Measurements from ENCODE around the gene RGS3.

Gene RGS3

DNA sequence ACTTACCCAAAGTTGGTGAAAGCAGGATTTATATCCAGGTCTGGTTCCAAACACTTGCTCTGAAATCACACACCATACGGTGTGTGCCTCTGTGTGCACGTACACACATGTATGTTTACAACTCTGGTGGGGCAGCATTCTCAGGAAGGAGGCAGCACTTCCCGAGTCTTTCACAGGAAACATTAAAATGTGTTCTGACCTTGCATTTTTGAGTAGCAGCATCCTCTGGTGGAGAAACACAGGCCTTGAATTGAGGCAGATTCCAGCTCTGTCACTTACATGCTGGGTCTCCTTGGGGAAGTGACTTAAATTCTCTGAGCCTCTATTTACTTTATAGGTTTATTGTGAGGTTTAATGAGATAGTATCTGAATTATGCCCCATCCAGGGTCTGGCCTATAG, 126.4 kb downstream of the RGS3 start:
- H3K4me3 ChIP-seq (ENCODE audit: low read depth, low read length) = no peak overlapping the region
- DNase-seq = no peak
- peaks cover 9% of the 10 kb centered on the region for H3K4me1 ChIP-seq
- H3K9me3 ChIP-seq = no peaks in the 10 kb centered on the region
- H3K27me3 ChIP-seq = no peaks in the 10 kb centered on the region
- TF ChIP-seq, protein P1, sequence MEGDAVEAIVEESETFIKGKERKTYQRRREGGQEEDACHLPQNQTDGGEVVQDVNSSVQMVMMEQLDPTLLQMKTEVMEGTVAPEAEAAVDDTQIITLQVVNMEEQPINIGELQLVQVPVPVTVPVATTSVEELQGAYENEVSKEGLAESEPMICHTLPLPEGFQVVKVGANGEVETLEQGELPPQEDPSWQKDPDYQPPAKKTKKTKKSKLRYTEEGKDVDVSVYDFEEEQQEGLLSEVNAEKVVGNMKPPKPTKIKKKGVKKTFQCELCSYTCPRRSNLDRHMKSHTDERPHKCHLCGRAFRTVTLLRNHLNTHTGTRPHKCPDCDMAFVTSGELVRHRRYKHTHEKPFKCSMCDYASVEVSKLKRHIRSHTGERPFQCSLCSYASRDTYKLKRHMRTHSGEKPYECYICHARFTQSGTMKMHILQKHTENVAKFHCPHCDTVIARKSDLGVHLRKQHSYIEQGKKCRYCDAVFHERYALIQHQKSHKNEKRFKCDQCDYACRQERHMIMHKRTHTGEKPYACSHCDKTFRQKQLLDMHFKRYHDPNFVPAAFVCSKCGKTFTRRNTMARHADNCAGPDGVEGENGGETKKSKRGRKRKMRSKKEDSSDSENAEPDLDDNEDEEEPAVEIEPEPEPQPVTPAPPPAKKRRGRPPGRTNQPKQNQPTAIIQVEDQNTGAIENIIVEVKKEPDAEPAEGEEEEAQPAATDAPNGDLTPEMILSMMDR (IDR thresholded peaks at IDR 0.05; ENCODE audit: low read depth, low read length) = peak; percentile 59
- H3K36me3 ChIP-seq = no peaks in the 10 kb centered on the region; the same call in 1 of the 2 replicates

DNA sequence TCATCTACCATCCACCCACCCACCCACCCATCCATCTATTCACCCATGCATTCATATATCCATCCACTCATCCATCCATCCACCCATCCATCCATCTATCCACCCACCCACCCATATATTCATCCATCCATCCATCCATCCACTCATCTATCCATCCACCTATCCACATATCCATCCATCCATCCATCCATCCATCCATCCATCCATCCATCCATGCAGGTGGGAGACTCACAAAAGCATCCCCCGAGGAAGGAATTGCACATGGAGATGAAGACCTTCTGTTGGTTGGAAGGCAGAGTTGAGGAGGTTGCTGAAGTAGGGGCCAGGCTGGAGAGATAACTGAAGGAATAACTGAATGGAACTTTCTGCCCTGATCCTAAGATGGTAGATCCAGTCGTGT, 126.9 kb downstream of the RGS3 start:
- TF ChIP-seq, protein P1 (IDR thresholded peaks at IDR 0.05; ENCODE audit: low read depth, low read length) = no peak
- H3K4me3 ChIP-seq (ENCODE audit: low read depth, low read length) = no peak overlapping the region

DNA sequence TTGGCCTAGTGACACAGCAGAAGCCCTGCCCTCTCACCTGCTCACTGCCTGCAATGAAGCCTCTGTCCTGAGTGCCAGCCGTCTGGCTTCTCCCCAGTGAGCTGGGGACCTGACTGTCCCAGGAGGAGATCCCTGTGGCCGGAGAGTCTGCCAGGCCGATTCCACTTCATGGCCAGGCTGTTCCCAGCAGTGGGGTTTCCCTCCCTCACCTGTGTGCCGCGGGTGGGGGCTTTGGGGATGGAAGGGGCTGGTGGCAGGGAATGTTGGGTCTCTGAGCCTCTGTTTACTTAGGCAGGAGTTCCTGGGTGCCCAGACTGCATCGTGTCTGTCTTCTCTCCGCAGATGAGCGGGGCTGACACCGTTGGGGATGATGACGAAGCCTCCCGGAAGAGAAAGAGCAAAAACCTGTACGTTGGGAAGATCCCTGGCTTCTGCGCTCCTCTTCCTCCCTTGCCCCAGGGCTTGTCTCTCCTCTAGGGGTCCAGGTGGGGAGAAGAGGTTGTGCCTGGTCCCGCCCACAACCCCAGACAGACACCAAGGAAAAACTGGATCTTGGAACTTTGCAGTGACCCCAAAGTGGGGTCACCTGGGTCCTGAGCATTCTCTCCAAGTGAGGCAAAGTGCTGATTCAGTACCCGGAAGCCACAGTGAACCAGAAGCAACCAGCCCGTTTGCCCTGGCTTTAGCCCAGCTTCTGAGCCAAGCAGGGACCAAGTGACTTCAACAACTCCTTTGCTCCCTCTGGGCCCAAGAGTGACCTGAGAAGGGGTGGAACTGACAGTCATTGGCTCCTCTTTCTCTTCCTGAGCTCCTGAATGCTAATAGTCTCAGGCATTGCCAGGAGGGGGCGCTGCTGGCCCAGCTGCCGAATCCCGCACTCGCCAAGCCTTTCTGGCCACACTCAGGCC, 127.7 kb downstream of the RGS3 start:
- TF ChIP-seq, protein P1 (IDR thresholded peaks at IDR 0.05; ENCODE audit: low read depth, low read length) = peak; percentile 95
- DNase-seq = peak; percentile 84
- Histone ChIP-seq H3K4me1 (peaks cover 9% of the 10 kb centered on the region), H3K4me3 (ENCODE audit: low read depth, low read length) (no peak overlapping the region), H3K36me3 (peaks cover 2% of the 10 kb centered on the region; the same call in 1 of the 2 replicates), H3K27me3 (no peaks in the 10 kb centered on the region), H3K9me3 (no peaks in the 10 kb centered on the region)

More for the DNA sequence above, 126.9 kb downstream of the RGS3 start:
- Histone ChIP-seq H3K9me3 (no peaks in the 10 kb centered on the region), H3K27me3 (no peaks in the 10 kb centered on the region), H3K4me1 (peaks cover 9% of the 10 kb centered on the region), H3K36me3 (no peaks in the 10 kb centered on the region)
- DNase-seq = no peak

DNA sequence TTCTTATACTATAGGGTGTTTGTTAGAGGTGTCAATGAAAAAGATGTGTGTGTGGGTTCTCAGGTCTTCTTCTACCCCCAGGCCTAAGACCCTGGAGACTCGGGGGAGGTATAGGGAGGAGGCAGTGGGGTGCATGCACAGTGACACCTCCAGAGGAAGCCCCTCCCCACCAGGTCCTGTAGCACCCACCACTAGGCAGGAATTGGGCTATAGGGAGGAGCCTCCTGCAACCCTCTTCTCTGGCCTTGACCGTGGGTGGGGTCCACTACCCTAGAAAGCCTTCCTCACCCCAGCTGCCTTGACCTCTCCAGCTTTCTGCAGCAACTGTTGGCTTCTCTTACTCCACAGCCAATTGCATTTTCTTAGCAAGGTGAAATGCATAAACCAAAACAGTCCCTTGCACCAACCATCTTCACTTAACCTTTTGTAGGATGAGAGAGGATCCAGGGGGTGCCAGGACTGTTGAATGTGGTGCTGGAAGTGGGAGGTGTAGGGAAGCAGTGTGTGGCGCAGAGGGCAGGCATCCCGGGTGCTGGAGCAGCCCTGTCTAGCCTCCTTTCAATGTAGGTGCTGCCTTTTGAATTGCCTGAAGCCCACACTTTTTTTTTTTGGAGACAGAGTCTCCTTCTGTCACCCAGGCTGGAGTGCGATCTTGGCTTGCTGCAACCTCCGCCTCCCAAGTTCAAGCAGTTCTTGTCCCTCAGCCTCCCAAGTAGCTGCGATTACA, 128.5 kb downstream of the RGS3 start:
- H3K36me3 ChIP-seq = peaks cover 10% of the 10 kb centered on the region
- DNase-seq = no peak
- H3K4me1 ChIP-seq = peaks cover 9% of the 10 kb centered on the region
- TF ChIP-seq, protein P1 (IDR thresholded peaks at IDR 0.05; ENCODE audit: low read depth, low read length) = no peak
- H3K9me3 ChIP-seq = no peaks in the 10 kb centered on the region
- H3K27me3 ChIP-seq = no peaks in the 10 kb centered on the region
- no peak overlapping the region for H3K4me3 ChIP-seq (ENCODE audit: low read depth, low read length)

DNA sequence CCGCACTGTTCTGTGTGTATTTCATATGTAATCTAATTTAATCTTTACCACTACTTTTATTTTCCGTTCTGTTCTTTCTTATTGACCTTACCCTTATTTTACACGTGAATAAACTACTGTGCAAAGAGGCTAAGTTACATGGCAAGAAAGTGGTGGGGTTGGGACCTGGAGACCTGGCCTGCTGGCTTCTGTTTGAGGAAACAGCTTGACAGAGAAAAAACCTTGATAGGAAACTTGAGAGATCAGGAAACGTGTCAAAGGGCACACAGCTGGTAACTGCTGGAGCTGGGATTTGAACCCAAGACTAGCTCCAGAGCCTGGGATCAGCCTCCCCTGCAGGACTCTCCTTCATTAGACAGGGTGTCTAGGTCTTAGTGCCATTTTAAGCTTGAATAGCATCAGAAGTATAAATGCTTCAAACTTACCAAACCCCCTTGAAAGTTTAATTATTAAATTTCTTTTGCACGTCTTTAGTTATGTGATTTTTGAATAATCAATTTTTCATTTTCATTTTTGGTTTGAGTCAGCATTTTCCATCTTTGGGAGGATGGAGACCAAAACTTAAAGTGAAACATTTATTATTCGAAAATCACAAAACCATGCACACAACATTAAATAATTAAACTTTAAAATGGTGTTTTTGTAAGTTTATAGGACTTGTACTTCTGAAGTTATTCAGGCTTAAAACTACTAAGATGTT, 129.5 kb downstream of the RGS3 start:
- DNase-seq = no peak
- Histone ChIP-seq H3K27me3 (no peaks in the 10 kb centered on the region), H3K9me3 (no peaks in the 10 kb centered on the region), H3K4me3 (ENCODE audit: low read depth, low read length) (peak overlapping the region; percentile 78; the same call in 1 of the 2 replicates), H3K4me1 (peaks cover 5% of the 10 kb centered on the region), H3K36me3 (peaks cover 19% of the 10 kb centered on the region)
- TF ChIP-seq, protein P1 (IDR thresholded peaks at IDR 0.05; ENCODE audit: low read depth, low read length) = no peak

Measured in BE2C (cell line).